ENCODE results near the gene MPEG1.

MPEG1 gene

DNA sequence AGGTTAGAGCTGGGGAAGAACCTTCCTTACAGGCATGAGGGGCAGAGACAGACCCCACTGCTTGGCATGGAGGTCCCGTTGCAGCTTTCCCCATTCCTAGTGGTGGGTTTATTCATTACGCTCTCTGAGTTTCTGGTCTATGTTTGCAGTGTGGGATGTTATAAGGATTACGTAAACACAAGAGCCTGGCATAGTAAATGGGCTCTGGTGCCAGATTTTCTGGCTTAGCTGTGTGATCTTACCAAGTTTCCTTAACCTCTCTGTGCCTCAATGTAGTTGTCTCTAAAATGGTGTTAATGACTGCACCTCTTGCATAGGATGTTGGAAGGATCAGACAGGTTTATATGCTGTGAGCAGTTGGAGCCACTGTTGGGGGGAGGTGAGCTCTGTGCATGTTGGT, 25.7 kb downstream of the MPEG1 start:
- DNase-seq (ENCODE audit: low read depth) = no peak

DNA sequence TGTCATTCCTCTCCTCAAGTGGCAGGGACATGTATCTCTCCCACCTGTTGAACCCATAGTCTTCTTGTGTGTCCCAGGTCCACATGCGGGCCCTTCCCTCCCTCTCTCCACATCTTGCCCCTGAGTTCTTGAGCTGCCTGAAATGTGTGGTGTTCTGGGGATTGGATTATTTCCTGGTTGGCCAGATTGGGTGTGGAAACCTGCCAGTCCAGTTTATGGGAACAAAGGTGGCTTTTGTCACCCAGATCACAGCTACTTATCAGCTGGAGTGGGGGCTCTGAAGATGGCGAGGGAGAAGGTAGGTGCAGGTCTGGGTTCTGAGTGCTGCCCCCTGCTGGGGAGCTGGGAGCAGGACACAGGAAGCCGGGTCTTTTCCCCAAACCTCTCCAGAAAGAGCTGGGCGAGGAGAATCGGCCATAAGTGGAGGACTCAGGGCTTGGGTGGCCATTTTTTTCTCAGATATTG, 26.6 kb downstream of the MPEG1 start:
- DNase-seq (ENCODE audit: low read depth) = no peak

DNA sequence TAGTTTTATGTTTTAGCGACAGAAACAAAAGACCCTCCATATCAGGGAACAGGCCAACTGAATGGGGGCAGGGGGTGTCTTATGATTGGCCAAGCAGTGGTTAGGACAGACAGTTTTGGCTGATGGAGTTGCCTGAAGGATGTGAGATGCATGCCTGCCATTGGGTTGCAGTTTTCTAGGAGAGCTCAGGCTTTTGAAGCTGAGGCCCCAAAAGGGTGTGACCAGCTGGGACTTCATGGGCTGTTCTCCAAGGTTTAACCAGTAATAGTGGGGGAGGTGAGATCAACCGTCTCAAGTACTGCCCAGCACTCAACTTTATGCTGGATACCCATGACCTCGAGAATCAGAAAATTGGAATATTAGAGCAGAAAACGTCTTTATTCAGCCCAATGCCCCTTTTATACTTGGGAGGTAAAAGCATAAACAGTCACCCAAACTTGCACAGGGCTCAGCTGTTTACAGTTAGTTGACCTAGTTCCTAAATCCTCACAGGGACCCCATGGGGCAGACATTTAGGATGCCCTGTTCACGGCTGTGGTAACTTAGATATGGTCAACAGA, 27.3 kb downstream of the MPEG1 start:
- DNase-seq (ENCODE audit: low read depth) = no peak

DNA sequence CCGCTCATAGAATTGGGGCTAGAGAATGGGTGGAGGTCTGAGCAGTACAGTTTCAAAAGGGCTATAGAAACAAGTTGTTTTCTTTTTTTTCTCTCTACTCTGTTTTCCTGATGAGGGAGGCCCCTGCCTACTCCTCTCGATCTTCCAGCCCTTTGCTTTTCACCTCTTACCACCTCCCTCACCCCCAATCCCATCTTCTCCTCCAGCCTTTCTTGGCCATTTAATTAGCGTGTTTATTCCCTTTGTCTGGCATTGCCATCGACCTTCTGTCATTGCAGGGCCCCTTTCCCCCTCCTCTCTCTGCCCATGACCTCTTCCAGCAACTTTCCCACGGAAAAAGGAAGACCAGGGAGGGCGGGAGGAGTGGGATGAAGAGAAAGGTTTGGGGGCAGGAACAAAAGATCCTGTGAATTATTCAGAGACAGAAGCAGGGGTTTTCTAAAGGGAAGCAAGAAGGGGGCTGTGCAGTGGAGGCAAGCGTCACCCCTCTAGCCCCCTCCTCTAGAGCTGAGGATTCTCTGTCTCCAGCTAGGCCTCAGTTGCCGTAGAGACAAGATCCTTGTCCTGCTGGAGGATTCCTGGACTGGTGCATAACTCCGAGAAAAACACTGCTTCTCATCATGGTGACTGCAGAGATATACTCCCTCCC, 27.9 kb downstream of the MPEG1 start:
- no peak for DNase-seq (ENCODE audit: low read depth)

DNA sequence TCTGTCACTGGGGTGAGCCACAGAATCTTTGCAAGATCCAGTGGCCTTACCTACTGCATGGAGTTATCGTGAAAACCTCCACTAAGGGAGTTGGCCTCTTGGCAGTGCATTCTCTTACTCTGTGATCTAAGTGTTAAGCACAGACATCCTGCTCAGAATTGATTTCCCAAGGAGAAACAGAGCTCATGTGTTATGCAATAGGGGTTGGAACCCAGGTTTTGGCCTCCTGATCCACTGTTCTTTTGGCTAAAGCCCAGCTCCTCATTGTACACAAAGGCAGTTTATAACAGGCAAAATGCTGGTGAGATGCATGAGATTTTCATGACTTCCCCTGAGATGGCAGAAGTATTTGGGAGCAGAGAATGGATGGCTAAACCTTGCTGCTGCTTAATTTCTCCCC, 29.0 kb downstream of the MPEG1 start:
- peak; percentile 83 for DNase-seq (ENCODE audit: low read depth)

DNA sequence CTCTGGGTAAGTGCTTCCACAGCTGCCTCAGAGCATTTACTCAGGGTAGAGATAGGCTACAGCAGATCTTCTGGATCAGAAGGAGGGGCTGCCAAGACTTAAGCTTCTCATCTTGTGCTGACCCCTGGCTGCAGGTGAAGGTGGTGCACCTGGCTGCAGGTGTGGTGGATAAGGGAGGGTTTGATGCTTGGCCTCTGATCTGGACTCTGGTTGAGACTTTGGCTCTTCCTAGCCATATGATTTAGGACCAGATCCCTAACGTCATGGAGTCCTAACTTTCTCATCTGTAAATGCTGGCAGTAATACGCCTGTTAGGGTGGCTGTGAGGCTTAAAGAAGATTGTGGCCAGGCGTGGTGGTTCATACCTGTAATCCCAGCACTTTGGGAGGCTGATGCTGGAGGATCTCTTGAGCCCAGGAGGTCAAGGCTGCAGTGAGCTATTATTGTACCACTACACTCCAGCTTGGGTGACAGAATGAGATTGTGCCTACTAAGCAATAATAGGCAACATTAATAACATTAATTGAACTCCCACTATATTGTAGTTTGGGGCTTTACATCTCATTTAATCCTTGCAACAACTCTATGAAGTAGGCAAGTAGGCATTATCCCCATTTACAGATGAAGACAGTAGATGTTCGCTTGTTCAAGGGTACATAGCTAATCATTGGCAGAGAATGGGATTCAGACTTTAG, 30.1 kb downstream of the MPEG1 start:
- no peak for DNase-seq (ENCODE audit: low read depth)

DNA sequence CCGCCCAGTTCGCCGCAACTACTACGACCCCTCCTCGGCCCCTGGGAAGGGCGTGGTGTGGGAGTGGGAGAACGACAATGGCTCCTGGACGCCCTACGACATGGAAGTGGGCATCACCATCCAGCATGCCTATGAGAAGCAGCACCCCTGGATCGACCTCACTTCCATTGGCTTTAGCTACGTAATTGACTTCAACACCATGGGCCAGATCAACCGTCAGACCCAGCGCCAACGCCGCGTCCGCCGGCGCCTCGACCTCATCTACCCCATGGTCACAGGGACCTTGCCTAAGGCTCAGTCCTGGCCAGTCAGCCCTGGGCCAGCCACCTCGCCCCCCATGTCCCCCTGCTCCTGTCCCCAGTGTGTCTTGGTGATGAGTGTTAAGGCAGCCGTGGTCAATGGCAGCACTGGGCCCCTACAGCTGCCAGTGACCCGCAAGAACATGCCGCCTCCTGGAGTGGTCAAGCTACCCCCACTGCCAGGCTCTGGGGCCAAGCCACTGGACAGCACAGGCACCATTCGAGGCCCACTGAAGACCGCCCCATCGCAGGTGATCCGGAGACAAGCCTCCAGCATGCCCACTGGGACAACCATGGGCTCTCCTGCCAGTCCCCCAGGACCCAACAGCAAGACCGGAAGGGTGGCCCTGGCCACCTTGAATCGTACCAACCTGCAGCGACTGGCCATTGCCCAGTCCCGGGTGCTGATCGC, 30.8 kb downstream of the MPEG1 start:
- no peak for DNase-seq (ENCODE audit: low read depth)

DNA sequence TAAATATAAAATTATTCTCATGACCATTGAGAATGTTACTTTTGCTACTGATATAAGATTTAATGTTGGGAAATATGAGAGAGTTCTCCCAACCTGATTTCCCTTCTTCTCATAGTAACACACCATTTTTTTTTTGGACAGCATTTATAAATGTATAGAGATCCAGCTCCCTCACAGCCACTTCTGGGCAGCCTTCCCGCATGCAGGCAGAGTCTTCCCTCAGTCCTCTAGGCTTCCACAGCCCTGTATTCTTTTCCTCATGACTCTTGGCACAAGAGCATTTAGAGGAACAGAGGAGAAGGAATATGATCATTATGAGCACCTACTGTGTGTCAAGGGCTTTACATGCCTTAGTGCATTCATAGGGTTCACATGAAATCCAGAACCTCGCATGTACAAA, 31.8 kb downstream of the MPEG1 start:
- DNase-seq (ENCODE audit: low read depth) = no peak

DNA sequence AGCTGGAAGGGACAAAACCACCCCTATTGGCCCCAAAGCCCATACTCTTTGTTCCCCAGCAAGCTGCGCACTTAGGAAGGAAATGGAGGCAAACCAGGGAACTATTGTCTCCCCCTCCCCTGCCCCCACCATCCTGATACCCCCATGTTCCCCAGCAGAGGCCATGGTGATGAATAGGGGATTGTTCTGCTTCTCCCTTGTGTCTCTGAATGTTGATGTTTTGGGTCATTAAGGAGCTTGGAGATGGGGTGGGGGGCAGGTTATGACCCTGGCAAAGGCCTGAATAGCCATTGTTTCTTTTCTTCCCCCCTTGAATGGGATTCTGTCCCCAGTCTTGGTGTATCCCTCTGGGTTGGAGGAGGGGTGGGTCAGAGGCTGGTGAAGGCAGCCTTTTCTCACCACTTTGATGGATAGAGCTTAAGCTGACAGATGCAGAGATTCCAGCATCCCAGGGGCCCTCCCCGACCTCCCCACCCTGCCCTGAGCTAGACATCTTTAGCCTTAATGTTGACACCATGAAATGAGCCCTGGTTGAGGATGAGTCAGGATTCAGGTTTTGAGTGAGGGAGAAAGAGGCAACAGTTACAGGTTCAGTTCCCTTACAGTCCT, 32.5 kb downstream of the MPEG1 start:
- no peak for DNase-seq (ENCODE audit: low read depth)

DNA sequence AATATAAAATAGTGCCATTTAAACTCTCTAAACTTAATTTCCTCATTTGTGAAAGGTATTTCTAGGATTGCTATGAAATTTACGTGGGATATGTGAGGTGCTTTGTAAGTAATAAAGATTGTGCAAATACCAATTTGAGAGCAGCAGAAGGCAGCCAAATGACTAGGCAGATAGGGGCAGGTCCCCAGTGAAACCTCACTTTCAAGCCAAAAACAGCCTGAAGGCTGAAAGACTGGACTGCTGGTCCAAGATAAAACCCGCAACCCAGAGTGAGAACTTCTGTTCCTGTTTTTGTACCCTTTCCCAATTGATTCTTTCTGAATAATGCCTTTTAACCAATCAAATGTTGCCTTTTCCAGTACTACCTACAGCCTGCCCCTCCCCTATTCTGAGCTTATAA, 33.6 kb downstream of the MPEG1 start:
- DNase-seq (ENCODE audit: low read depth) = no peak

DNA sequence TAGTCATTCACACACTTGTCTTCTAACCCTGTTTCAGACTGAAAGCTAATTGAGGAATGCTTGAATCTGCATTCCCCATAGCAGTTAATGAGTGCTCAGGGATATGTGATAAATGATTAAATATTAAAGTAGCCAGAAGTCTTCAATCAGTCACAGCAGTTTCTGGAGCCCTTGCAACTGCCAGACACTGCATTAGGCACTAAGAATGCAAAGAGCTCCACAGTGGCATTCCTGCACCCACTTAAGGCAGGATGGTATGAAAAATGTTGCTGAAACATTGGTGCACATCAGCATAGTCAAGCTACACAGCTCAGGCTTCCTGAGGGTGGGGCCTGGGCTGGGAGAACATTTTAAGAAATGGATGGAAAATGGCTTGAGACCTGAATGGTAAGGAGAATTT, 34.3 kb downstream of the MPEG1 start:
- no peak for DNase-seq (ENCODE audit: low read depth)

DNA sequence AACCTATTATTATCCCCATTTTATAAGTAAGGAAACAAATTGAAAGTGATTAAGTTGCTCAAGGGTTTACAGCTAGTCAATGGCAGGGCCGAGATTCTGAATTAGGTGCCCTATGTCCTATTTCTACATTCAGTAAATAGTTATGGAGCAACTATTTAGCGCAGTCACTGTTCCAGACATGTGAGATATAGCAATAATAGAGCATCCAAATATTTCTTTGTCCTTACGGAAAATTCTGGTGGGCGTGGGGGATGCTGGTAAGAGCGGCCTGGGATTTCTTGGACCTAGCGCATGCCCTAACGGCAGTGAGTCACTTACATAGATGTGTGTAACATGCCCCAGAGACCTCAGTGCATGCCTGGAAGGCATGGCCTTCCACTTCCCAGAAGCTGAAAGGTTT, 36.4 kb downstream of the MPEG1 start:
- DNase-seq (ENCODE audit: low read depth) = no peak

DNA sequence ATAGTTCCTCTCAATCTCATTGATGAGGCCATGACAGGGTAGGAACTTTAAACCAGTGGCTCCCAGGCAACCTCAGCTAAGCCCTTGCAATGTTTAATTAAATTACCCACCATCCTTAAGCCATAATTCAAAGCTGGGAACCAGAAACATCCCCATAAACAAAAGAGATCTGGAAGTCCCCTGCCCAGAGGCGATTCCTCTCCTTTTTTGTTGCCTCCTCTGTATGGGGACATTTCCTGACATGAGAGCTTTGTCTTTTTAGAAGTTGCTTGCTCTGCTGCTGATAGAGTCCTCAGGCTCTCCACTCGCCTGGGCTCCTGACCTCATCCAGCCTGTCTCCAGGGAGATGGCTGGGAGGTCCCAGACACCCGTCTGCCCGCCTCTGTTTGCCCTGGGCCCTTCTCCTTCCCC, 37.6 kb downstream of the MPEG1 start:
- DNase-seq (ENCODE audit: low read depth) = peak; percentile 27

DNA sequence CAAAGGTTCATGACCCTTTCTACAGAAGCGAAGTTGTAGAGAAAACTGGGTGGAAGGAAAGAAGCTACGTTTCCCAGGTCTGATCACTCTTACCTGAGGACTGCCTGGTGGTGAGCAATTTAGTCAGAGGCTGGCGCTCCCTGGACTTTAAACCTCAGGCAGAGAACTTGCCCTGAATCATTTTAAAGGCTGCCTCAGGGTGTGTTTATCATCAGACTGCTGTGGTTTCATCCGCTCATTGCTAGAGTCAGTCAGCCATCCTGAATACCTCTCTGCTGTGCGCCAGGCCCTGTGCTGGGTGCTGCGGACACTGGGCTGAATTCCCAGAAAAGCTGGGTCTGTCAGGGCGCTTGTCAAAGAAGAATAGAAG, 38.1 kb downstream of the MPEG1 start:
- DNase-seq (ENCODE audit: low read depth) = peak; percentile 82

DNA sequence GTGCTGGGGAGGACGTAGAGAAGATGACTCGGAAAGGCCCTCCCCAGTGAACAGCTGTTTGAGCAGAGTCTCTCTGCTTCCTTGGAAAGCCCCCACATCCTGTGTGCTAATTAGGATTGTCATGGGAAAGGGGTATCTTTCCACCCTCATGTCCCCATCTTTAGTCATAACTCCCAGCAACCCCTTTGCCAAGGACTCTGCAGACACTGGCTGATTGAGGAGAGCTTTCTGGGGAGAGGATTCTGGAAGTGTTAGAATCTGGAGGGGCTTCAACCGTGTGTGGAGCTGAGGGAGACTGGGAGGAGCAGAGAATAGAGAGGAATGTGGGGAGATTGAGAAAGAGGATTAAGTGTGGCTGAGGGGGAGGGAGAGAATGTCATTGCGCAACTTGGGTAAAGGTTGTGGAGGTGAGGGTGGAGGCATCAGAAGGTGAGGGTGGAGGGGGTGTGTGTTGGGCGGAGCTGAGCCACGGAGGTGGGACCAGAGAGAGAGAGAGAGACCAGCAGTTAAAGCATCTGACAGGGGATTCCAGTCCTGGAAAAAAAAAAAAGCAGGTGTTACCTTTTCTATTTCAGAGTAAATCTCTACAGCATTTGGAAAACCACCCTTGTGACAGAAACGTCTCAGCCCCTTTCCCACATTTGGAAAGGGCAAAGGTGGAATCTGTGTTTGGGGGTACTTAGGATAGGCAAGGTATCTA, 38.6 kb downstream of the MPEG1 start:
- DNase-seq (ENCODE audit: low read depth) = peak; percentile 66

DNA sequence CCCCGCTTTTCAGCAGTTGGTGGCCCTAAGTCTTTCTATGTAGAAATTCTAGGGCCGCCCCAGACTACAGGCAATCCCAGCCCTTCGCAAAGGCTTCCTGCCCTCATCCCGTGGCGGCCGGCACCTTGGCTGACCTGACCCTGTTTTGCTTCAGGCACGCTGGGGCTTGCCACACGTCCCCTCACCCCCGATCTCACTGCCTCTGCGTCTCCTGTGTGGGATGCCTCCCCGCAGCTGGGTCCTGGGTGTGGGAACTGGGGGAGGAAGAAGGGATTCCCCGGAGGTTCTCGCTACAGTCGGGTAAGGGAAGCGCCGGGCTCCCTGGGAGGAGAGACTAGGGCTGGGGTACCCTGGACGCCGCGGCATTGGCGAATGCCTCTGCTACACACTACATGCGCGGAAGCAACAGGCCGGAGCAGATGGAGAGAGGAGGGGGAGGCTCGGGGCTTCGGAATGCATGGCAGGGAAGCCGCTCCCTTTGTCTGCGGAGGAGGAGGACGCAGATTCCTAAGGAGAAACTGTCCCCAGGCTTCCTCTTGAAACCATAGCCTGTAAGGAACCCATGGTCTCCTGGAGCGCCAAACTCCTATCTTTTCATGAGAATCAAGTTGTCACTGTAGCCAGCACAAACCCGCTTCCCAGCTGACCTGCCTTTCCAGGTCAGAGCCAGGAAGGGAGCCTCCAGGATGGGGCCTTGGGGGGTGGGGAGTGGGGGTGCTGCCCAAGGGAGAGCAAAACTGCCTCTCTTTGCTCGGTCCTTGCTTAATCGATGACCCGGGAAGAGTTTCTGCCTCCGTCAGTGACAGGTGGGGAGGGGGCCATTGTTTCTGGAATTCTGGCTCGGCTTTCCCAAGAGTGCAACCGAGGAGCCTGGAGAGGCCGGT, 39.4 kb downstream of the MPEG1 start:
- peak; percentile 44 for DNase-seq (ENCODE audit: low read depth)

DNA sequence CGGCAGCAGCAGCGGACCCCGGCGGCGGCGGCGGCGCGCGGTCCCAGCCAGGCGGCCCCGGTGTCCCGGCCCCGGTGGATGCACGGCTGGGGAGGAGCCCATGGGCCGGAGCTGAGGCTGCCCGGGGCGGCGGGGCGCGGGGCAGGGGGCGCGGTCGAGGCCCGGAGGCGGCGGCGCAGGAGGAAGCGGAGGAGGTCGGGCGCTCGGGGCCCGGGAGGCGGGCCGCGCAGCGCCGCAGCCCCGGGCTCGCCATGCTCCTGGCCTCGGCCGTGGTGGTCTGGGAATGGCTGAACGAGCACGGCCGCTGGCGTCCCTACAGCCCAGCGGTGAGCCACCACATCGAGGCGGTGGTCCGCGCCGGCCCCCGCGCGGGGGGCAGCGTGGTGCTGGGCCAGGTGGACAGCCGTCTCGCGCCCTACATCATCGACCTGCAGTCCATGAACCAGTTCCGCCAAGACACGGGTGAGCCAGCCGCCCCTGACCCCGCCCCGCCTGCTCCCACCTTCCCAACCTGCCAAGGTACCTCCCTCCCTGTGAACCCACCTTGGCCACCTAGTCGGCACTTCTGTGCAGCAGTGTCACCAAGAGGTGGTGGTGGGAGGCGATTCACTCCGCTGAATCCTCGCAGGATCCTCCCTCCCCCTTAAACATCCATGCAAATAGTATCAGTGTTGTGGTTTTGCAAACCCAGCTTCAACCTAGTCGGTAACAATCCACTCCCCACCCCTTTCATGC, 40.2 kb downstream of the MPEG1 start:
- no peak for DNase-seq (ENCODE audit: low read depth)

DNA sequence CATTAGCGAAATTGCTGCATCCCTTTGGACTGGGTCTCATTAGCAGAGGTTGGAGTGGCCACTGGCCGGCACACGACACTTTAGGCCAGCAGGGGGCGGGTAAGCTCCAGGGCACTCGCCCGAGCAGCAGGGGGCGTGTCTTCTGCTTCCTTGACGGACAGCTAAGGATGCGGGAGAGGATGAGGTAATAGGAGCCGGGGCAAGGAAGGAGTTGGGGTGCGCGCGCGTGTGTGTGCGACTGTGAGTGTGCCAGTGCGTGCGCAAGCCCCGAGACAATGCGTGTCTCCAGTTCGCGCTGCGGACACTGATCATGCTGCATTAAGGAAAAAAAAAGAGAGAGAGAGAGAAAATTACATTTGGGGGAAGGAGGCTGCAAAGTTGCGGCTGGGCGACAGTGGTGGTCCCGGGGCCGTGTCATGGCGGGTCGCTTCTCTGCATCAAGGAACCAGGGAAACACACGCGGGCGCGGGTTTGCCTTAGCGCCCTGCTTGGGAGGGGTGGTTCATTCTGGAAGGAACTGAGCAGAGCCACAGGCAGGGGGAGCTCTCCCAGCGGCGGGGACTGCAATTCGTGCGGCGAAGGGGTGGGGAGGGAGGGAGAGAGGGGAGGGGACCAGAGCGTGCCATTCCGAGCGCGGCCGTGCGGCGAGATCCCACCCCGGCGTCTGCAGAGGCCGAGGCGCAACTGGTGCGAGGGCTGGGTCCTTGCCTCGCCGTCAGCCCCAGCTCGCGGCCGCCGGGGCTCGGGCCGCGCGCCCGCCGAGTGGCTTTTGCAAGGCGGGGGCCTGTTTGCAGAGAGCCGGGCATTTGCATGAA, 41.0 kb downstream of the MPEG1 start, which contains the start of gene DTX4:
TSS of gene DTX4 (plus strand) at position 625 of the 815 bp plus-strand sequence. CDS start 464 bp downstream, outside the sequence.
- DNase-seq (ENCODE audit: low read depth) = peak; percentile 91

DNA sequence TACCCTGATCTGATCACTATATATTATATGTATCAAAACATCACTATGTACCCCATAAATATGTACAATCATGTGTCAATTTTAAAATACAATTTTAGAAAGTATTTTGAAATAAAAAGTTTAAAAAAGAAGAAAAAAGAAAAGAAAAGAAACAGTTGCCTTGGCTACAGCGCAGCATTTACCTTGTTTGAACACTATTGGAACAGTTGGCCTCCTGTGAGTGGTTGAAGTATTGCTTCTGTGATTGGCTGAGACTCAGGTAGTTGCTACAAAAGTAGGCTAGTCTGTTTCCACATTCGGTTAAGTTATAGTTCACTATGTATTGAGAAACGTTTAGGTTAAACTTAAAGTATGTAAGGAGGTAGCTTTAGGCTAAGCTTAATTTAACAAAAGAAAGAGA, 48.7 kb downstream of the MPEG1 start:
- no peak for DNase-seq (ENCODE audit: low read depth)

Data from iris pigment epithelial cell (primary cell).